IPS-NIHi7 (cell line): ENCODE results near the gene UPK1A.
"Not testable (repeated sequence)": the region's sequence is repeated elsewhere in the genome, so short reads cannot be mapped to it uniquely, and the experiment has no call there.

Source experiments
- DNase-seq: peaks from one replicate; pipeline ENCODE4 v3.0.0; 2012; ENCODE audit warnings: mixed read lengths; ENCODE audit errors: extremely low spot score

The UPK1A gene

DNA sequence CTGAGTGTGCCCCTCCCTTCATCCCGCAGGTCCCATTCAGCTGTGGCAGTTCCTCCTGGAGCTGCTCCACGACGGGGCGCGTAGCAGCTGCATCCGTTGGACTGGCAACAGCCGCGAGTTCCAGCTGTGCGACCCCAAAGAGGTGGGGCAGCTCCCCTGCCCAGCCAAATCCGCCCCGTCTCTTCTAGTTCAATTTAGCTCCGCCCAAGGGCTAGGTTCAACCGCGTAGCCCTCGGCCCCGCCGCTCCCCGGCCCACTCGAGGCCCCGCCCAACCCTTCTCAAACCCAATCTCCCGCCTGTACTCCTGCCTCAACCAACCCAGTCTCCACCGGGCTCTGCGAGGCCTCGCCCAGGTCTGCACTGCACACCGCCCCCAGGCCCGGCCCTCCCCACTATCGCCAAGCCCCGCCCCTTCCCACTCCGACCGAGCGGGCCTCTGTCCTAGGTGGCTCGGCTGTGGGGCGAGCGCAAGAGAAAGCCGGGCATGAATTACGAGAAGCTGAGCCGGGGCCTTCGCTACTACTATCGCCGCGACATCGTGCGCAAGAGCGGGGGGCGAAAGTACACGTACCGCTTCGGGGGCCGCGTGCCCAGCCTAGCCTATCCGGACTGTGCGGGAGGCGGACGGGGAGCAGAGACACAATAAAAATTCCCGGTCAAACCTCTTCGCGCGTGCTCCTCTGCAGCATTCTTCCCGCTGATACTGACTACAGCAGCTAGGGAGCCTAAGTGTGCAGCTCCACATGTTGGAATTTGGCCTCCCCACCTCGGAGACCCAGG is 21.9 kb upstream of the UPK1A start:
- peak; percentile 94 for DNase-seq

- peak; percentile 82 for DNase-seq
Observed at GRCh38 chr19:35644987-35645679, 21.2 kb upstream of the UPK1A start.

- no peak for DNase-seq
Observed at GRCh38 chr19:35645680-35646511, 20.4 kb upstream of the UPK1A start.

GRCh38 chr19:35648017-35648961 is 18.0 kb upstream of the UPK1A start, which contains the start of gene COX6B1:
TSS of gene COX6B1 (plus strand) at chr19:35648323. CDS start at chr19:35651244, 2,921 bp downstream.
- peak; percentile 98 for DNase-seq

DNA sequence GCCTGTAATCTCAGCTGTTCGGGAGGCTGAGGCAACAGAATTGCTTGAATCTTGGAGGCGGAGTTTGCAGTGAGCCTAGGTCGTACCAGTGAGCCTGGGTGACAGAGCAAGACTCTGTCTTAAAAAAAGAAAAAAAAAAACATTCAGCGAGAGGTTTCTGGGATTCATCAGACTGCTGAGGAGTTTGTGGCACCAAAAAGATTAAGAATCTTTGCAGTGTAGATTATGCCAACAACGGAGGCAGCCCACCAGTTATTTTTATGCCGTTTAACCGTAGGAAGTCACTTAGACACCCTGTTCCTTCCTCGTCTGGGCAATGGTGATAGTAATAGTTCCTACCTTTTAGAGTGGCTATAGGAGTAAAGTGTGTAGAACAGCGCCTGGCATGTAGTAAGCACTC is 15.7 kb upstream of the UPK1A start:
- no peak for DNase-seq

DNA sequence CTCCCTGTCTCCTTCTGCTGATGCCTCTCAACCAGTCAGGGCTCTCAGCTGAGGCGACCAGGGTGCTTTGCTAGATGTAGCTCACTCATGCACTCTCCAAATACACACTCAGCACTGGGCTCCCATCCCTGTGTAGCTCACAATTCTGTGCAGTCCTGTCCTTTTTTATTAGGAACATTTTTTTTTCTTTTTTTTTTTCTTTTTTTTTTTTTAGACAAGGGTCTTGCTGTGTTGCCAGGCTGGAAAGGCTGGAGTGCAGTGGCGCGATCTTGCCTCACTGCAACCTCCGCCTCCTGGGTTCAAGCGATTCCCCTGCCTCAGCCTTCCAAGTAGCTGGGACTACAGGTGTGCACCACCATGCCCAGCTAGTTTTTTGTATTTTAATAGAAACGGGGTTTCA is 11.5 kb upstream of the UPK1A start:
- DNase-seq, result not testable (repeated sequence)

- no peak for DNase-seq
Observed at GRCh38 chr19:35655600-35655999, 10.7 kb upstream of the UPK1A start.

- no peak for DNase-seq
Observed at GRCh38 chr19:35656700-35657099, 9.6 kb upstream of the UPK1A start.

- DNase-seq, result no peak
Observed at GRCh38 chr19:35657904-35658700, 8.2 kb upstream of the UPK1A start.

GRCh38 chr19:35661995-35662340 is 4.3 kb upstream of the UPK1A start:
- no peak for DNase-seq

DNA sequence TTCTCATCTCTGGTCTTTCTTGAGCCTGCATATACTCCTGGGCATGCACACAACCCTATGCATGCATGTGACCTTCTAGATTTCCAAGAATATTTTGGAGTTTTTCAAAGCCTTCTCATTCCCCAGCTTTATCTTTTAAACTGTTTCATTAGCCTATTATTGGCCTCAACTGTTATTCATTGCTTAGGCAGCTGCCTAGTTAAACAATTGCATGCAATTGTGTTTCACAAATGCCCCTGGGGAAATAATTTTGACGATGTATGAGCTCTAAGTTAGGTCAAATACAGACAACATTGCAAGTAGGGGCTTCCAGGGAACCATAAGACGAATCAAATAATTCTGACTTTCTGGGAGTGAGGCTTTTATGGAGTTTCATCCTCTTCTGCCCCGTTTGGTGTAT is 2.3 kb upstream of the UPK1A start:
- DNase-seq, result no peak

- DNase-seq, result no peak
Observed at GRCh38 chr19:35665157-35665556, 1.2 kb upstream of the UPK1A start.

- no peak for DNase-seq
Observed at GRCh38 chr19:35665604-35666003, 713 bp upstream of the UPK1A start.

GRCh38 chr19:35669566-35669965 is 3.2 kb downstream of the UPK1A start:
- no peak for DNase-seq

DNA sequence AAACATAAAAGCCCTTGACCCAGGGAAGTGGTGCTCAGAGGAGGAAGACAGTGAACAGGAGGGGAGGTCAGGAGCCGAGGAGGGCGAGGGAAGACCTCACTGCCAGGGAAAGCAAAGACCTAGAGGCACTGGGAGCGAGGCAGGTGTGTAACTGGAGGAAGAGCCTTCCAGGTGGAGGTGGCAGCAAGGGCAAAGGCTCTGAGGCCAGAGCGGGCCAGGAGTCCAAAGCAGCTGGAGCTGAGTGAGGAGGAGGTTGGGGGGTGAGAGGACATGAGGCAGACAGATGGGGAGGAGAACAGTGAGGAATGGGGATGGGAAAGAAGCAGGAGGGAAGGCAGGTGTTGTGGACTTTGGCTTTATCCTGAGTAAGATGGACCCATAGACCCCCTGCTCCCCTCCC is 3.7 kb downstream of the UPK1A start:
- DNase-seq, result no peak

- DNase-seq, result no peak
Observed at GRCh38 chr19:35670686-35671085, 4.4 kb downstream of the UPK1A start.

- DNase-seq, result no peak
Observed at GRCh38 chr19:35671818-35672217, 5.5 kb downstream of the UPK1A start.

GRCh38 chr19:35673121-35673804 is 6.9 kb downstream of the UPK1A start:
- DNase-seq, result peak; percentile 86

GRCh38 chr19:35675589-35676140 is 9.3 kb downstream of the UPK1A start:
- no peak for DNase-seq

DNA sequence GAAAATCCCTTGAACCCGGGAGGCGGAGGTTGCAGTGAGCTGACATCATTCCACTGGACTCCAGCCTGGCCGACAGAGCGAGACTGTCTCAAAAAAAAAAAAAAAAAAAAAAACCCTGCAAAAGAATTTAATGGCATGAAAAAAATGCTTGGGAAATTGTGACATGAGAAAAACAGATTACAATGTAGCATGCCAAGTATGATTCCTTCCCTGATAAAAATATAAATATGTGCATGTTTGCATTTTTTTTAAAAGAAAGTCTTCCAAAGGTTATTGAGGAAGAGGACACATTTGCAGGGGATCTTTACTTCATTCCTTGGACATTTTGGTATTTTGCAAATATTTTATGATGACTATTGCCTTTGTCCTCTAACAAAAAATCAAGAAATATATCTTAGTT is 23.5 kb downstream of the UPK1A start:
- no peak for DNase-seq
